C1 segment of cervical spinal cord (tissue), 14 donors: ENCODE data around the gene GOLGA6D.
"Not testable (repeated sequence)": the region's sequence is repeated elsewhere in the genome, so short reads cannot be mapped to it uniquely, and the experiment has no call there.

Experiments
- DNase-seq, 14 donors: peaks; one replicate each; lab custom pipeline; 2025; lab: John Stamatoyannopoulos, UW

The GOLGA6D gene, protein sequence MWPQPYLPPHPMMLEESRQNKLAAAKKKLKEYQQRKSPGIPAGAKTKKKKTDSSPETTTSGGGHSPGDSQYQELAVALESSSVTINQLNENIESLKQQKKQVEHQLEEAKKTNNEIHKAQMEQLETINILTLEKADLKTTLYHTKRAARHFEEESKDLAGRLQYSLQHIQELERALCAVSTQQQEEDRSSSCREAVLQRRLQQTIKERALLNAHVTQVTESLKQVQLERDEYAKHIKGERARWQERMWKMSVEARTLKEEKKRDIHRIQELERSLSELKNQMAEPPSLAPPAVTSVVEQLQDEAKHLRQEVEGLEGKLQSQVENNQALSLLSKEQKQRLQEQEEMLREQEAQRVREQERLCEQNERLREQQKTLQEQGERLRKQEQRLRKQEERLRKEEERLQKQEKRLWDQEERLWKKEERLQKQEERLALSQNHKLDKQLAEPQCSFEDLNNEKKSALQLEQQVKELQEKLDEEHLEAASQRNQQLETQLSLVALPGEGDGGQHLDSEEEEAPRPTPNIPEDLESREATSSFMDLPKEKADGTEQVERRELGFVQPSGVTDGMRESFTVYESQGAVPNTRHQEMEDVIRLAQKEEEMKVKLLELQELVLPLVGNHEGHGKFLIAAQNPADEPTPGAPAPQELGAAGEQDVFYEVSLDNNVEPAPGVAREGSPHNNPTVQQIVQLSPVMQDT

DNA sequence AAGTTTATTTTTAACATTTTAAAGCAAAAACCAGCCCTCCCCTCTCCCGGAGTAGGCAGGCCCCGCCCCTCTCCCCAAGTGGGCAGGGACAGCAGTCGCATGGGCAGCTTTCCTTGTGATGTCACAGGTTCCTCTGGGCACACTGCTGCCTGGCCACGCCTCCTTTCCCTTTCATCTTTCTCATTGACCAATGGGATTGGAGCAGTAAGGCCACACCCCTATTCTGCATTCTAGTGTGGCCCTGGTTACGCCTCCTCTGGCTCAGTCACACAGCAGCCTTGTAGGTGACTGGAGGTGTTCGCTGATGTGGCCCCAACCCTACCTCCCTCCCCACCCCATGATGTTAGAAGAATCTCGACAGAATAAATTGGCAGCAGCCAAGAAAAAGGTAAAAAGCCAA is at the start of gene GOLGA6D:
TSS of gene GOLGA6D (plus strand) at position 264 of the 400 bp plus-strand sequence. CDS start at position 305, 41 bp downstream.
- not testable (repeated sequence) for DNase-seq

DNA sequence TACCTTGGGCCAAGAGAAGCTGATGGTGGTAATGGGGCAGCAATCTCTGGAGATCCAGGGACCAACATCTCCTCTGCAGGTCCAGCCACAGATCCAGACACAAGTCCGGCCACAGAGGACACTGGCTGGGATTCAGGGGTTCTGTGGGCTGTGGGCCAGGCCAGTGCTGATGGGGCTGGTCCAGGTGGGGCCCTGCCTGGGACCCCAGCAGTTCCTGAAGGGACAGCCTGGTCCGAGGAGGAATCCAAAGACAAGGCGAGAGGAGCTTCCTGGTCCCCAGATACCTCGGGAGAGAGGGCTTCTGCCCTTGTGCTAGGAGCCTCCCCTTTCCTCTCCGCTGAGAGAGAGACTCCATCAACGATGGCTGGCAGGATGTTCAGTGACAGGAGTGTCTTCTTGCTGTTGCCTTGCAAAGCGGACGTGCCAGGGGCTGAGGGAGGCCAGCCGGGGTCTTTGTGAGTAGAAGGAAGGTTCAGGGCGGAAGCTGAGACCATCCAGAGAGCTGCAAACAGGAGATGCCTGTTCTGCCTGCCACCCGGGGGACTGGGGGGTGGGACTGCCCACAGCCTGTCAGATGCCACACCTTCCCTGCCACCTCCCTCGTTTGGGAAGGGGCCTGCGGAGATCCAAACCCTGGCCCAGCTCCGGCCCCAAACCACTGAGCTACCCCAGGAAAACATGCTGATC is 49.0 kb upstream of the GOLGA6D start:
- no peak for DNase-seq

DNA sequence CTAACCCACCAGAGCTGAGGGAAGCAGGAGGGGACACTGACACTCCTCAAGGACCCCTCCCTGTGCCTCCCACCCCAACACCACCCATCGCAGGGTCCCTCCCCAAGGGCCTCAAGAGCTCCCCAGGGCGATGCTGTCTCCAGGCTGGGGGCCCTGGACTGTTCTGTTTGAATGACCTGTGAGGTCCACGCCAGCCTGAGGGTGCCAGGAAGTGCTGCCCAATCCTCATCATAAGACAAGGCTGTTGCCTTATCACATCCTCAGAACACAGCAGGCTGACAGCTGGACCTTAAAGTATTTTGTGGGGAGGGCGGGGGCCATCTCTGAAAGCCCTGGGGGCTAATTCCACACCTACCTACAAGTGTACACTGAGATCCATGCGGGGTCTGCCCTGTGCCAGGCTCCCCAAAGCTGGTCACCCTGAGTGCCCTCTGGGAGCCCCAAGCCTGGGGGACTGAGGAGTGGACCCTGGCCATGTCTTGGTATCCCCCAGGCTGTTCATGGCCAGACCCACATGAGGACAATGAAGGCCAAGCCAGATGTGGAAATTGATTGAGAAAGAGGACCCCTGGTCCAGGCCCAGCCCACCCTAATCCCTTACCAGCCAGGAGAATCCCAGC is 48.3 kb upstream of the GOLGA6D start:
- no peak for DNase-seq

DNA sequence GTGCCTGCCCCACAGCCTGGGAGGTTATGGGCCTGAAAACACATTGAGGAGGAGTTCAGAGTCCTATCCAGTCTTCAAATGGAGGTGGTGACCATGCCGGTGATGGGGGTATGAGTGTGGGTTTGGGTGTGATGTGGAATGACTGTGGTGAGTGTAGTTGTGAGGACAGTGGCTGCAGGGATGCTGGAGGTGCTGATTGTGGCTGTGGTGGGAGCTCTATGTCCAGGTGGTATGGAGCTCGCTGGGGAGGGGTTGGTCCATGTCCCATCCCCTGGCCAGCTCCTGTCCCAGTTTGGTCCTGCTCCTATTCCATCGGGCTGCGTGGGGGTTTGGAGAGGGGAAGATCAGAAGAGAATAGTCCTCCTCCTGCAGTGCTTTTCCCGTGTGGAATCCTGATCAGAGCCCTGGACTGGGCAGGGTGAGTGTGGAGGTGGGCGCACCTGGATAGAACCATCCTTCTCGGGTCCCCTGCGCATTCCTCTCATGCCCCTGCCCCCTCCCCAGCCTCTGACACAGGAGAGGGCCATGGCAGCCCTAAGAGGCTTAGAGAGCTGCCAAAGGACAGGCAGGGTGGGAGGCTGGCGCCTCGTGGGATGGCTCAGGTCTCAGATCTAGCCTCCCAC is 47.5 kb upstream of the GOLGA6D start:
- DNase-seq: no peak

DNA sequence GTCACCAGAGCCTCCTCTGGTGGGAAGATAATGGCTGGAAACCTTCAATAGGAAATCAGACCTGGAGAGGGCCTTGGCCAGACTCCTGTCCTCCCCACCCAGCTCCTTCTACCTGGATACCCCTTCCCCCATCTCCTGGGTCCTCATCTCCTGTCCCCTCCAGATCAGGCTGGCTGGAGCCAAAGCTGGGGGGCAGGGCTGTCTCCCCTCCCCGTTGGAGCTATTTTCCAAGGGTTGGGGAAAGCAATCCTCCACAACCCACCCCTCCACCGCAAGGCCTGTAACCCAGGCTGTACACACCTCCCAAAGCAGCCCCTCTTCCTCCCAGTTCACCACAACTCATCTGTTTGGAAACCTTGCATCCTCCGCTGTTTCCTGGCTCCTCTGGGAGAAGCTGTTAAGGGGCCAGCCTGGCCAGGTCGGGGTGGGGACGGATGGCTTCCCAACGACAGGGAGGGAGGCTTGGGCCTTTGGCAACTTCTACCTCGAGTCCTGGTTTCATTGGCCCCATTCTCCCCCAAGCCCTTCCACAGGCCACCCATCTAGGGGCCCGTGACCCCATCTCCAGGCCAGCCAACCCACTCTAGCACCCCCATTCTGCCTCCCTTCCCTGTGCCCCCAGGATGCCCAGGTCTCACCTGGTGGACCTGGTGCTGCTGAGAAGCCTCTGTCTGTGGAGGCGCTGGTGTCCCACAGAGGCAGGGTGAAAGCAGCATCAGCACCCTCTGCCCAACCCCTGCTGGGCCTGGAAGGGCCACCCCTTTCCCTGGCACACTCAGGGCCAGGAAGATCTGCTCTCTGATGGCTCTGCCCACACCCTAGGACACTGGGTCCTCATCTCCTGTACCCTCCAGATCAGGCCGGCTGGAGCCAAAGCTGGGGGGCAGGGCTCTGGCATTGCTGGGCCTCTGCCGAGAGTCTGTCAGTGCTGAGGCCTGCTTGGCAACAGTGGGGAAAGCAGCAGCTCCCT is 46.6 kb upstream of the GOLGA6D start:
- no peak for DNase-seq

DNA sequence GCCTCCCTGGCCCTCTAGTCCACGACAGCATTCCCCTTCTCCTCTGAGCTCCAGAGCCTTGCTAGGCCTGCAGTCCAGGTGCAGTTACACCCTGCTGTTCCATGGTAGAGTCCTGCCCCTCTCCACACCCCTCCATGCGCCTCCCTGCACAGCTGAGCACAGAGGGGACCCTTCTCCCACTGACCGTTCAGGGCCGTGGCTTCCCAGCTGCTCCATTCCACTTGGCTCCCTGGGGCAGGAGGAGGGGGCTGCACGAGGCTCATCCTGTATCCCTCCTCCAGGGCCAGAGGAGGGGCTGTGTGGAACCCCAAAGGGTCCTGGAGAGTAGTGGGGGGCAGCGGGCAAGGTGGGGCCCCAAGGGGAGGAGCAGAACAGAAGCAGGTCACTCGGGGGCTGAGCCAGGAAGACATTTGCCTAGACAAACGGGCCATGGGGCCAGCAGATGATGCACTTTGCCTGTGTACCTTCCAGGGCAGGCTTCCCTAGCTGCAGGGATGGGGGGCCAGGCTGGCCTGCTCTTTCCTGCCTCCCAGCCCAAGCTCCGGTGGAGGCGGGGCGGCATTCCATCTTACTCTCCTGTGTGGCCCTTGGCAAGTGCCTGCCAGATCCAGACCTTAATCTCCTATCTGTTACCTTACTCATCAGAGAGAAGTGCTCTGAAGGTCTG is 45.2 kb upstream of the GOLGA6D start:
- no peak for DNase-seq

DNA sequence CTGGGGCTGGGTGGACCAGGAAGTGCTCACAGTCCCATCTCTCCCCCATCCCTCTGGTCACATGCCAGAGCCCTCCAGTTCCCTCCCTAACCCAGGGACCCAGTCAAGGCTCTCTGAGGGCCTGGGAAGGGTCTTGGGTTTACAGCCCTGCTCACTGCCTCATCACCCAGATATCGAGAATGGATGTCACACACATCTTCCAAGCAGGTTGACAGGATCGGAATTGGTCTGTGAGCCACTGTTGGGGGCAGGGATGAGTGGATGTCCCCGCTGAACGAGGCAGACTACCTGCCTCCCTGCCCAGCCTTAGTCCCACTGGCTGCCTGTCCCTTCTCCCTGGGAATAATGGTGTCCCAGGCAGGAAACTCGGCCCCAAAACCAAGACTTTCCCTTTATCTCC is 44.5 kb upstream of the GOLGA6D start:
- DNase-seq: no peak

DNA sequence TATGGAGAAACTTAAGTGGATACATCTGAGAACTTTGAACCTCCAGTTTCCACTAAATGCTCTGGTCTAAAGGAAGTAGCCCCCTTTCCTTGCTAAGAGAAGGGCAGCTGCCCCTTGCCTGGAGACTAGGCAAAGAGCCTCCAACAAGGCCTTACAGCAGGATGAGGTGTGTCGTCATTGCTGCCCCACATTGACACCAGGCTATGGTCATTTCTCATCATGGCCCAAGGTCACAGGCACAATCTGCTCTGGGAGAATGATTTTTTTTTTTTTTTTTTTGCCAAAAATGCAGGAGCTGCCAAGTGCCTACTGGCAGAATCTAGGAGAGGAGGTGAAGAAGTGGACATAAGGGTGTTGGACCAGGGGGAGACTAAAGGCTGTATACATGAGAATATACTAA is 36.9 kb upstream of the GOLGA6D start:
- not testable (repeated sequence) for DNase-seq

DNA sequence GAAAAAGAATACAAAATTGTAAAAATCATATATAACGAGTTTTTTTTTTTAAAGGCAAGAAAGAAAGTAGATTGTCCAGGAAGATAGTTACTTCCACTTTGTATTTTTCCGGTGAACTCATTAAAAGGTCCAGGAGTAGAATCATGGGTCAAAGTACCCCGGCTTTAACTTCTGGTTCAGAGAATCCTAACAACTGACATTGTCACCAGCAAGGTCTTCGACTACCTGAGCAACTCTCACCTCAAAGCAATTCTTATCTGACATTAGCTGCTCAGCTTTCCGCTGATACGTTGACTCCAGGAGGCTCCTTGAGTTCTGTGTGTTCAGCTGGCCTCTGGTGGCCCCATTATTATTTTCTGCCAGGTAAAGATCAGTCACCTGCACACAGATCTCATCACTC is 33.6 kb upstream of the GOLGA6D start:
- not testable (repeated sequence) for DNase-seq

DNA sequence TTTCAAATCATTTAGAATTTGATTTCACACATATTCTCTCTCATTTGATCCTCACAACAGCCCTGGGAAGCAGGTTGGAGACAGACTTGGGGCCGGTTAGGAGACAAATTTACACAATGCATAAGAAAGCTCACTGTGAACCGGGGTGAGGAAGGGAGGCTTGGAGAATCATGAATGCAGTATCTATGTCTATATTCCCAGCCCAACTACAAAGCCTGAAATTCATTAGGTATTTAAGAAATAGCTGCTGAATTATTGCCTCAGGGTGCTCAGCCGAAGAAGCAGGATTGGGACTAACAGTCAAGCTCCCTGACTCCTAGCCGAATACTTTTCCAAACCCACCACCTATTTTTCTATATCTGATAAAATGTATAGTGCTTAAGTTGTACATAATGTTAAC is 32.9 kb upstream of the GOLGA6D start:
- no peak for DNase-seq

DNA sequence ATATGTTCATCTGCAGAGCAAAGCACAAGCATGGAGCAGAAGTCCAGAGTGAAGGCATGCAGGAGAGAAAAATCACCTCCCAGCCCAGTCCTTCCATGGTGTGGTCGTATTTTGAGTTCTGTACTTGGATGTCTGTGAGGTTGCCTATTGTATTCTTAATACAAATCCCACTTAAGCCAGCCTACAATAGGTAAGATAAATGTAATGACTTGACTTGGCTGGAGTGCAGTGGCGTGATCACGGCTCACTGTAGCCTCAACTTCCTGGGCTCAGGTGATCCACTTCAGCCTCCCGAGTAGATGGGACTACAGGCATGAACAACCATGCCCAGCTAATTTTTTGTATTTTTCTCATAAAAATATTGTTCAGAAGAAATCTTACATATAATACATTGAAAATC is 31.3 kb upstream of the GOLGA6D start:
- DNase-seq: not testable (repeated sequence)

DNA sequence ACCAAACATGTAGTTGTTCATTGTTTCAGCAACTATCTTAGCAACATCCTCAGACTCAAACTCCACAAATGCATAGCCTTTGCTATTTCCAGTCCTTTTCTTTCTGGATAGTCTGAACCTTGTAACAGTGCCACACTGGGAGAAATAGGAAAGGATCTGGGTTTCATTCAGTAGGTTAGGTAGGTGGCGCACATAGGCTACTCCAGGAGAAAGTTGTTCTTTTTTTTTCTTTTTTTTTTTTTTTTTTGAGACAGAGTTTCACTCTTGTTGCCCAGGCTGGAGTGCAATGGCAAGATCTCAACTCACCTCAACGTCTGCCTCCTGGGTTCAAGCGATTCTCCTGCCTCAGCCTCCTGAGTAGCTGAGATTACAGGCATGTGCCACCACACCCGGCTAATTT is 30.4 kb upstream of the GOLGA6D start:
- DNase-seq: not testable (repeated sequence)

DNA sequence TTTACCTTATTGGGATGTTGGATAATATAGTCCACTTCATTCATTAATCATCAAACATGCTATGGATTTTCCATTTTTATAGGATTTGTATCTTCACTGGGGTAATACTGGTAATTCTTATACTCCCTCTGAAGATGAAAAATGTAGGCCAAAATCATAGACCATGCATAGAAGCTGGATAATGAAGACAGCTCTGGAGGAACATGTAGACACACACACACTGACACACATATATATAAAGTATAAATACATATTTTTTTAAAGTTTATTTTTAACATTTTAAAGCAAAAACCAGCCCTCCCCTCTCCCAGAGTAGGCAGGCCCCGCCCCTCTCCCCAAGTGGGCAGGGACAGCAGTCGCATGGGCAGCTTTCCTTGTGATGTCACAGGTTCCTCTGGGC is 24.6 kb upstream of the GOLGA6D start, which contains the start of gene GOLGA6C:
TSS of gene GOLGA6C (plus strand) at position 301 of the 400 bp plus-strand sequence. CDS start 265 bp downstream, outside the sequence.
- not testable (repeated sequence) for DNase-seq

DNA sequence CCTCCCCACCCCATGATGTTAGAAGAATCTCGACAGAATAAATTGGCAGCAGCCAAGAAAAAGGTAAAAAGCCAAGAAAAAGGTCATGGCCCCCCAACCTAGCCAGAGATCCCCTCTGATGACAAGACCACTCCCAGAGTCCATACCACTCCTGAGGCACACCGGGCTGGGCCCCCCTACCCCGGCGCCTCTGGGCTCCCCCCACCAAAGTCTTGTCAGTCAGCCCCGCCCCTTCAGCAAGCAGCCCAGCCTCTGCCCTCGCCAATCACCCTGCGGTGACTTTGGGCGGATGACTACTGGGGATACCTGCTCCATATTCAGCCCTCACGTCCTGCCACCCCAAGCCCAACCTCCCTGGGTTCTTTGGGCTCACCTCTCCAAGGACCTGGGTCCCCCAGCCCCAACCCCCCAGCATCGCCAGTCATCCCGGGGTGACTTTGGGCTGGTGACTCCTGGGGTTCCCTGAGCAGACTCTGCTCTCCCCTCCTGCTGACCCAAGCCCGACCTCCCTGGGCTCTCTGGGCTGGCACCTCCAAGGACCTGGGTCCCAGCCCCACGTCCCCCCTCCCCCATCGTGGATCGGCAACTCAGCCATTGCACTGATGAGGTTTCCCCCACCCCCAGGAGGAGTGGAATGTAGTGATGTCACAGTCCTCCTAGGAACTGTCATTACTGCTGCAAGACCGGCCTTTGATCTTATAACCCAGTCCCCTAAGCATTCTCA is 23.9 kb upstream of the GOLGA6D start:
- DNase-seq: not testable (repeated sequence)

DNA sequence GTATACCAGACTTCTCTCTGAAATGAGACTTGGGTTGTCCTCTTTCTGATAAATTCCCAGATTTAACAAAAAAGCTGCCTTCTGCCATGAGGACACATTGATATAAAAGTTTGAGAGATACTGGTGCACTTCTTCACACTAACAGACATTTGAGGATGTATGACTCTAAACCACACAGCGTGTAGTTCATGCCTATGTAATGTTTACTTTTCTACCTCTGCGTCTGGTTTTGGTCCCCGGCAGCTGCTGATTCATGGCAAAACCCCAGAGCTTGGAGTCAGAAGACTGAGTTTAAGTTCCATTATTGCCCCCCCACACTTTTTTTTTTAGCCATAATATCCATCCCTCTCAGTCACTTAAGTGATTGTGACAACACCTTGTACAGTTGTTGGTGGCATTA is 22.8 kb upstream of the GOLGA6D start:
- not testable (repeated sequence) for DNase-seq

DNA sequence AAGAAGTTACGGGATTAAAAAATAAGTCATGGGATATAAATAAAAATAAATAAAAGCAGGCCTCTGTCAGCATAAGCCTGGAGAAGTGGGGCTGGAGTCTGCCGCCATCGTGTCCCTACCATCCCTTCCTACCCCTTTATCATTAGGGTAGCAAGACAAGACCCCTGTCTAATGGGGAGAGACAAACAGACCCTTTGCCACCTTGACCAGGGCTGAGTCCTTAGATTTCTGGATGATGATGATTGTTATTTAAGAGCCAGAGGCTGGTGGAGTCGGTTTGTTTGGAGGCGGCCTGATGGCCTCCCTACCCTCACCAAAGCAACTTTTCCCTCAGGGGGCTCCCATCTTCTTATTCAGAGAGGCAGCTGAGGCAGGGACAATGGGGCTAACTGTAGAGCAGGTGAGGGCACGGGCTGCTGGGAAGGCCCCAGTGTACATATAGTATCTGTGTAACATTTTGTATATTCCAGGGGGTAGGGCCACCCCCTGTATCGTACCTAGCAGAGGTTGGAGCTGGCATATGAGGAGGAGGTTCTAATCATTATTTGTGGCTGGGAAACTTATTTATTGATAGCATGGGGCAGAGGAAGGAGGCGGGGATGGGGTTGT is 8.8 kb upstream of the GOLGA6D start:
- DNase-seq: not testable (repeated sequence)

DNA sequence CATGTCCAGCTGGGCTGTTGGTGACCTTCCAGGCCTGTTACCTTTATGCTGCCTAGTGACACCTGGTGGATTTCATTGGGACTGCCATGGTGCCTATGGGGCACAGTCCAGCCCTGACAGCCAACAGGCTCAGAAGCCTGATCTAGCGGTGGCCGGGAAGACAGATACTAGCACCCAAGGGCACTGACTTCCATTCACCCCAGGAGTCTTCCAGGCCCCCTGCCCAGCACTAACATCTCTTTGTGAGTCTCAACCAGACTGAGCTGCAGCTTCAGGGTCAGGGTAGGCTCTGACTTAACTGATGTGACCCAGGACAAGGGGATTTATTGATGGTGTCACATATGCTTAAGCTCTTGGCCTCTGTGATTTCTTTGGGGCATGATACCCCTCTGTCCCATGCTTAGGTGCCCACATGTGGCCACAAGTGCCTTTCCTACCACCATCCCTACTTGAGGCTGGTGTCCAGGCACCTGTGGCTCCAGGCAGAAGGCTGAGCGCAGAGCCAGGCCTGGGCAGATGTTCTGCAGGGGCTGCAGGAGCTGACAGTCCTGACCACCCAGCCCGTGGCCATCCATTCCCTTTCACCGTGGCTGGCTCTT is 8.0 kb upstream of the GOLGA6D start:
- DNase-seq: not testable (repeated sequence)

DNA sequence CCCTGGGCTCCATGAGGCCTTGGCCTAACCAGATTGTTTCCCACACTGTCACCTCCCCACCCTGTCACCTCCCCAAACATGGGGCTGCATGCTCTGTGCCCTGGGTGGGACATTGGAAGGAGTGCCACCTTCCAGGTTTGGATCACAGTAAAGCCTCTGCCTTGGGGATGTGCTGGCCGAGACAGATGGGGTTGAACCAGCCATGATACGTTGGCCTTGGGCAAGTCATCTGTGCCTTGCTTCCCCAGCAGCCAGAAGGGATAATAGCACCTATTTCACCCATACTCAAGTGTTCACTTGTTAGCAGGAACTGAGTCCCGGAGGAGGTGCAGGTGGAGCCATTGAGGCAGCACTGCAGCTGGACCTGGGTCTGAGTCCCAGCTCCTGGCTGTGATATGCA is 7.0 kb upstream of the GOLGA6D start:
- not testable (repeated sequence) for DNase-seq
